ENCODE results near the gene ZBTB48.

DNA sequence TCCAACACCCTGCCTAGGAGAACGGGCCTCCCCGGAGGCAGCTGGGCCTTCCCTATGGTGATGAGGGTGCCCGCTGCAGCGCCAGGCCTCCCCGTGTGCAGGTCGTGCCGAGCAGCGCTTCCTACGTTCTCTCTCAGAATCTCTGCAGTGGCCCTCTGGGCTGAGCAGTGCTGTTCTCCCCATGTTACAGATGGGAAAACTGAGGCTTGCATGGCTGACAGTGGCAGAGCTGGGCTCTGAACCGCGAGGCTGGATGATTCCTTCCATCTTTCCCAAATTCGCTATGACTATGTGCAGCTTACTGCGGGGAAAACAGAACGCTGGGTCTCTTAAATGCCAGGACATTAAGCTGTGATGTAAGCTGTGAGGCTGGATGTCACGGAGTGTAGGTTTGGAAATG, 14.0 kb downstream of the ZBTB48 start:
- no peak for TF ChIP-seq CTCF (IDR thresholded peaks at IDR 0.05)
- TF ChIP-seq POLR2A (IDR thresholded peaks at IDR 0.05), result no peak

All from adrenal gland (tissue), 5 donors.